ENCODE measurements around the gene FAM32A.

- TF ChIP-seq, protein P1, sequence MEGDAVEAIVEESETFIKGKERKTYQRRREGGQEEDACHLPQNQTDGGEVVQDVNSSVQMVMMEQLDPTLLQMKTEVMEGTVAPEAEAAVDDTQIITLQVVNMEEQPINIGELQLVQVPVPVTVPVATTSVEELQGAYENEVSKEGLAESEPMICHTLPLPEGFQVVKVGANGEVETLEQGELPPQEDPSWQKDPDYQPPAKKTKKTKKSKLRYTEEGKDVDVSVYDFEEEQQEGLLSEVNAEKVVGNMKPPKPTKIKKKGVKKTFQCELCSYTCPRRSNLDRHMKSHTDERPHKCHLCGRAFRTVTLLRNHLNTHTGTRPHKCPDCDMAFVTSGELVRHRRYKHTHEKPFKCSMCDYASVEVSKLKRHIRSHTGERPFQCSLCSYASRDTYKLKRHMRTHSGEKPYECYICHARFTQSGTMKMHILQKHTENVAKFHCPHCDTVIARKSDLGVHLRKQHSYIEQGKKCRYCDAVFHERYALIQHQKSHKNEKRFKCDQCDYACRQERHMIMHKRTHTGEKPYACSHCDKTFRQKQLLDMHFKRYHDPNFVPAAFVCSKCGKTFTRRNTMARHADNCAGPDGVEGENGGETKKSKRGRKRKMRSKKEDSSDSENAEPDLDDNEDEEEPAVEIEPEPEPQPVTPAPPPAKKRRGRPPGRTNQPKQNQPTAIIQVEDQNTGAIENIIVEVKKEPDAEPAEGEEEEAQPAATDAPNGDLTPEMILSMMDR (IDR thresholded peaks at IDR 0.05 in 8 of 11, conservative IDR thresholded peaks at IDR 0.05 in 3 of 11), result no peak
- no peak for TF ChIP-seq POLR2A (IDR thresholded peaks at IDR 0.05)
- no peak for TF ChIP-seq POLR2AphosphoS5 (IDR thresholded peaks at IDR 0.05)
Measured at GRCh38 chr19:16217716-16218451, 32.7 kb downstream of the FAM32A start.

Data from spleen (tissue), 7 donors.